SK-N-SH treated with all-trans-retinoic acid at 6 μM for 48 hours (cell line): ENCODE data around the gene MBOAT2.

Experiments used
- ATAC-seq: fragments of 200-7000 bp; cut with Tn5 transposase; 3 replicates; pipeline ENCODE4 v1.9.1; 2020; ENCODE audit warnings: mild to moderate bottlenecking, moderate library complexity
- ARNTL ChIP-seq: fragments of 450-650 bp; formaldehyde crosslinking; IDR thresholded peaks from 2 replicates; pipeline ENCODE4 v1.5.0; 2020; ENCODE audit warnings: low read depth, mild to moderate bottlenecking, moderate library complexity, borderline replicate concordance
- BACH2 ChIP-seq: fragments of 250-450 bp; sonication (Bioruptor Pico); IDR thresholded peaks from 2 replicates; pipeline ENCODE4 v1.9.0; 2021; ENCODE audit warnings: mild to moderate bottlenecking, borderline replicate concordance
- CSDC2 ChIP-seq: fragments of 250-450 bp; sonication (Bioruptor Pico); IDR thresholded peaks from 2 replicates; pipeline ENCODE4 v1.5.0; 2020; ENCODE audit warnings: mild to moderate bottlenecking, moderate library complexity
- ESRRG ChIP-seq: fragments of 250-450 bp; sonication (Bioruptor Pico); IDR thresholded peaks from 2 replicates; pipeline ENCODE4 v1.6.1; 2021; ENCODE audit warnings: mild to moderate bottlenecking
- GLIS3 ChIP-seq: fragments of 250-450 bp; sonication (Bioruptor Pico); IDR thresholded peaks from 2 replicates; pipeline ENCODE4 v1.5.0; 2020; ENCODE audit warnings: mild to moderate bottlenecking, moderate library complexity
- ISL1 ChIP-seq: fragments of 250-450 bp; sonication (Bioruptor Pico); IDR thresholded peaks from 2 replicates; pipeline ENCODE4 v2.1.2; 2022; ENCODE audit warnings: mild to moderate bottlenecking, moderate library complexity
- OSR1 ChIP-seq: fragments of 250-450 bp; sonication (Bioruptor Pico); IDR thresholded peaks from 2 replicates; pipeline ENCODE4 v1.8.0; 2022; ENCODE audit warnings: moderate library complexity, mild to moderate bottlenecking, inconsistent platforms
- PPARA ChIP-seq: fragments of 250-450 bp; sonication (Bioruptor Pico); IDR thresholded peaks from 2 replicates; pipeline ENCODE4 v1.5.0; 2020; ENCODE audit warnings: mild to moderate bottlenecking, borderline replicate concordance
- RARB ChIP-seq: fragments of 250-450 bp; sonication (Bioruptor Pico); IDR thresholded peaks from 2 replicates; pipeline ENCODE4 v1.8.0; 2021; ENCODE audit warnings: mild to moderate bottlenecking, moderate library complexity
- SNAI2 ChIP-seq: fragments of 250-450 bp; sonication (Bioruptor Pico); IDR thresholded peaks from 2 replicates; pipeline ENCODE4 v1.5.0; 2020; ENCODE audit warnings: mild to moderate bottlenecking, moderate library complexity
- TCF4 ChIP-seq: fragments of 250-450 bp; sonication (Bioruptor Pico); IDR thresholded peaks from 2 replicates; pipeline ENCODE4 v1.8.0; 2021; ENCODE audit warnings: mild to moderate bottlenecking, moderate library complexity, borderline replicate concordance
- TOX ChIP-seq: fragments of 250-450 bp; sonication (Bioruptor Pico); IDR thresholded peaks from 2 replicates; pipeline ENCODE4 v1.8.0; 2021; ENCODE audit warnings: mild to moderate bottlenecking, moderate library complexity, borderline replicate concordance
- ZC3H10 ChIP-seq: fragments of 250-450 bp; sonication (Bioruptor Pico); IDR thresholded peaks from 2 replicates; pipeline ENCODE4 v1.5.1; 2021; ENCODE audit warnings: mild to moderate bottlenecking, moderate library complexity
- ZFP3 ChIP-seq: fragments of 250-450 bp; sonication (Bioruptor Pico); IDR thresholded peaks from 2 replicates; pipeline ENCODE4 v1.5.0; 2020; ENCODE audit warnings: mild to moderate bottlenecking, moderate library complexity
- ZFP30 ChIP-seq: fragments of 450-650 bp; formaldehyde crosslinking; IDR thresholded peaks from 2 replicates; pipeline ENCODE4 v1.5.0; 2022; ENCODE audit warnings: mild to moderate bottlenecking, moderate library complexity
- ZNF565 ChIP-seq: fragments of 450-650 bp; formaldehyde crosslinking; conservative IDR thresholded peaks from 2 replicates; pipeline ENCODE4 v1.5.0; 2020; ENCODE audit warnings: low read depth, mild to moderate bottlenecking, moderate library complexity
- ZNF70 ChIP-seq: fragments of 450-650 bp; formaldehyde crosslinking; IDR thresholded peaks from 2 replicates; pipeline ENCODE4 v1.5.0; 2020; ENCODE audit warnings: mild to moderate bottlenecking, moderate library complexity
- ZNF8 ChIP-seq: fragments of 450-650 bp; formaldehyde crosslinking; IDR thresholded peaks from 2 replicates; pipeline ENCODE4 v1.5.0; 2020; ENCODE audit warnings: mild to moderate bottlenecking, moderate library complexity
- TF ChIP-seq, protein P1 (sequence below): fragments of 250-450 bp; sonication (Bioruptor Pico); IDR thresholded peaks from 2 replicates; pipeline ENCODE4 v1.8.0; 2021; ENCODE audit warnings: low read depth, mild to moderate bottlenecking, moderate library complexity, borderline replicate concordance
- TF ChIP-seq, protein P2 (sequence below): fragments of 250-450 bp; sonication (Bioruptor Pico); IDR thresholded peaks from 2 replicates; pipeline ENCODE4 v1.5.0; 2020; ENCODE audit warnings: mild to moderate bottlenecking, moderate library complexity
- TF ChIP-seq, protein P3 (sequence below): fragments of 250-450 bp; sonication (Bioruptor Pico); IDR thresholded peaks from 2 replicates; pipeline ENCODE4 v1.5.1; 2021; ENCODE audit warnings: mild to moderate bottlenecking, moderate library complexity
- TF ChIP-seq, protein P4 (sequence below): fragments of 250-450 bp; sonication (Bioruptor Pico); IDR thresholded peaks from 2 replicates; pipeline ENCODE4 v1.5.1; 2020; ENCODE audit warnings: low read depth, mild to moderate bottlenecking, moderate library complexity
- TF ChIP-seq, protein P5 (sequence below): fragments of 250-450 bp; sonication (Bioruptor Pico); IDR thresholded peaks from 2 replicates; pipeline ENCODE4 v1.8.0; 2020; ENCODE audit warnings: mild to moderate bottlenecking, moderate library complexity, borderline replicate concordance

The MBOAT2 gene

DNA sequence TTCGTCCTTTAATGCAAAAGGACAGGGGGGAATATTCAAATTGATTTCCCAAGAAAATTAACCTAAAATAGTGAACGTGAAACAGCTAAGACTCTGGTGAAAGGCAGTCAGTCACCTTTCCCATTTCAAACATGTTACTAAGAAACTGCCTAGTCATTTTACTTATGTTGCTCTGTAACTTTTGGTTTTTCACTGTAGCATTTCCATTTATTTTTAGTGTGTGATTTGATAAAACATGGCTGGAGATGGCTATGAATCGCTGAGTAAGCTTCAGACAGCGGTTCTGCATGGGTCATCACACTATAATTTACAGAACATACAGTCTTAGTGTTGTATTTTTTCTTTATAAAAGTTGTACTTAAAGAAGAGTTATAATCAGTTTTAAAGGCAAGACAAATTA lies 150.1 kb downstream of the MBOAT2 start:
- no peak for TF ChIP-seq SNAI2
- no peak for TF ChIP-seq ESRRG
- no peak for TF ChIP-seq TCF4 (CRISPR knock-in tag)
- TF ChIP-seq ZNF8 (CRISPR knock-in tag) = no peak
- TF ChIP-seq GLIS3 (CRISPR knock-in tag) = no peak
- TF ChIP-seq, protein P1, sequence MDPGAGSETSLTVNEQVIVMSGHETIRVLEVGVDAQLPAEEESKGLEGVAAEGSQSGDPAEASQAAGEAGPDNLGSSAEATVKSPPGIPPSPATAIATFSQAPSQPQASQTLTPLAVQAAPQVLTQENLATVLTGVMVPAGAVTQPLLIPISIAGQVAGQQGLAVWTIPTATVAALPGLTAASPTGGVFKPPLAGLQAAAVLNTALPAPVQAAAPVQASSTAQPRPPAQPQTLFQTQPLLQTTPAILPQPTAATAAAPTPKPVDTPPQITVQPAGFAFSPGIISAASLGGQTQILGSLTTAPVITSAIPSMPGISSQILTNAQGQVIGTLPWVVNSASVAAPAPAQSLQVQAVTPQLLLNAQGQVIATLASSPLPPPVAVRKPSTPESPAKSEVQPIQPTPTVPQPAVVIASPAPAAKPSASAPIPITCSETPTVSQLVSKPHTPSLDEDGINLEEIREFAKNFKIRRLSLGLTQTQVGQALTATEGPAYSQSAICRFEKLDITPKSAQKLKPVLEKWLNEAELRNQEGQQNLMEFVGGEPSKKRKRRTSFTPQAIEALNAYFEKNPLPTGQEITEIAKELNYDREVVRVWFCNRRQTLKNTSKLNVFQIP (CRISPR knock-in tag) = no peak
- no peak for TF ChIP-seq ZC3H10 (CRISPR knock-in tag)
- TF ChIP-seq BACH2 (CRISPR knock-in tag) = no peak
- TF ChIP-seq, protein P2, sequence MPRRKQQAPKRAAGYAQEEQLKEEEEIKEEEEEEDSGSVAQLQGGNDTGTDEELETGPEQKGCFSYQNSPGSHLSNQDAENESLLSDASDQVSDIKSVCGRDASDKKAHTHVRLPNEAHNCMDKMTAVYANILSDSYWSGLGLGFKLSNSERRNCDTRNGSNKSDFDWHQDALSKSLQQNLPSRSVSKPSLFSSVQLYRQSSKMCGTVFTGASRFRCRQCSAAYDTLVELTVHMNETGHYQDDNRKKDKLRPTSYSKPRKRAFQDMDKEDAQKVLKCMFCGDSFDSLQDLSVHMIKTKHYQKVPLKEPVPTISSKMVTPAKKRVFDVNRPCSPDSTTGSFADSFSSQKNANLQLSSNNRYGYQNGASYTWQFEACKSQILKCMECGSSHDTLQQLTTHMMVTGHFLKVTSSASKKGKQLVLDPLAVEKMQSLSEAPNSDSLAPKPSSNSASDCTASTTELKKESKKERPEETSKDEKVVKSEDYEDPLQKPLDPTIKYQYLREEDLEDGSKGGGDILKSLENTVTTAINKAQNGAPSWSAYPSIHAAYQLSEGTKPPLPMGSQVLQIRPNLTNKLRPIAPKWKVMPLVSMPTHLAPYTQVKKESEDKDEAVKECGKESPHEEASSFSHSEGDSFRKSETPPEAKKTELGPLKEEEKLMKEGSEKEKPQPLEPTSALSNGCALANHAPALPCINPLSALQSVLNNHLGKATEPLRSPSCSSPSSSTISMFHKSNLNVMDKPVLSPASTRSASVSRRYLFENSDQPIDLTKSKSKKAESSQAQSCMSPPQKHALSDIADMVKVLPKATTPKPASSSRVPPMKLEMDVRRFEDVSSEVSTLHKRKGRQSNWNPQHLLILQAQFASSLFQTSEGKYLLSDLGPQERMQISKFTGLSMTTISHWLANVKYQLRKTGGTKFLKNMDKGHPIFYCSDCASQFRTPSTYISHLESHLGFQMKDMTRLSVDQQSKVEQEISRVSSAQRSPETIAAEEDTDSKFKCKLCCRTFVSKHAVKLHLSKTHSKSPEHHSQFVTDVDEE = no peak
- no peak for TF ChIP-seq ZNF565 (CRISPR knock-in tag)
- TF ChIP-seq ZFP3 (CRISPR knock-in tag) = no peak
- TF ChIP-seq, protein P3, sequence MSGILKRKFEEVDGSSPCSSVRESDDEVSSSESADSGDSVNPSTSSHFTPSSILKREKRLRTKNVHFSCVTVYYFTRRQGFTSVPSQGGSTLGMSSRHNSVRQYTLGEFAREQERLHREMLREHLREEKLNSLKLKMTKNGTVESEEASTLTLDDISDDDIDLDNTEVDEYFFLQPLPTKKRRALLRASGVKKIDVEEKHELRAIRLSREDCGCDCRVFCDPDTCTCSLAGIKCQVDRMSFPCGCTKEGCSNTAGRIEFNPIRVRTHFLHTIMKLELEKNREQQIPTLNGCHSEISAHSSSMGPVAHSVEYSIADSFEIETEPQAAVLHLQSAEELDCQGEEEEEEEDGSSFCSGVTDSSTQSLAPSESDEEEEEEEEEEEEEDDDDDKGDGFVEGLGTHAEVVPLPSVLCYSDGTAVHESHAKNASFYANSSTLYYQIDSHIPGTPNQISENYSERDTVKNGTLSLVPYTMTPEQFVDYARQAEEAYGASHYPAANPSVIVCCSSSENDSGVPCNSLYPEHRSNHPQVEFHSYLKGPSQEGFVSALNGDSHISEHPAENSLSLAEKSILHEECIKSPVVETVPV (CRISPR knock-in tag) = no peak
- no peak for ATAC-seq

DNA sequence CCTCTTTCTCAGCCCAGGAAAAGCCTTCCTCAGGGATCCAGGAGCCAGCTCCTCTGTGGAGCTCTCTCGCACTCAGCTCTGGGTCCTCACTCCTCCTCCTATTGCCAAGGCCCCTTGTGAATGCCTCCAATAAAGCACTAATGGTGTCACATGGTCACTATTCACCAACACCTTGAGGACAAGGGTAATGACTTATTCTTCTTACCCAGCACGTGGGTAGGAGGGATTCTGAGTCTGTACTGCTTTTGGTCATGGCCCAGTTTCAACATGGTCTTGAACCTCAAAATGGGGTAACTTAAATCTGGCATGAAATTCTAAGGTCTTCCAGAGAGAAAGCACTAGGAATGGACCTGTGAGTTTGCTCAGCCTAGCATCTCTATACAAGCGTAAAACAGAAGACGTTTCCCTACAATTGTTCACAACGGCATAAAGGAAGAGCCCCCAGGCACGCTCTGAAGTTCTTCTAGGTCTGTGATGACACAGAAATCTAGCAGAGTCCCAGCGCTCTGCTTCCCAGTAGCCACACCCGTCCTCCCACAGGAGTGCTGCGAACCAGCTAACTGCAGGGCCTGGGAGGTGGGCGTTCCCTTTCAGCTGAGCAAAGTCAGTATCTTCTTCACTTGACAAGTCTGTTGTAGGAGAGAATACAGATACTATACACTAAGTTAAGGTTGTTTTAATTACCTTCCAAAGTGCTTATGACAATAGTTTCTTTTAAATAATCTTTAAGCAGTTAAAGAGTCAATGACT lies 151.5 kb downstream of the MBOAT2 start:
- ATAC-seq = no peak
- no peak for TF ChIP-seq RARB (CRISPR knock-in tag)
- TF ChIP-seq OSR1 (CRISPR knock-in tag) = no peak
- no peak for TF ChIP-seq ZNF565 (CRISPR knock-in tag)
- TF ChIP-seq CSDC2 = no peak
- TF ChIP-seq ZC3H10 (CRISPR knock-in tag) = no peak
- no peak for TF ChIP-seq ISL1 (CRISPR knock-in tag)
- TF ChIP-seq ZFP30 (CRISPR knock-in tag) = no peak
- no peak for TF ChIP-seq SNAI2
- no peak for TF ChIP-seq ZFP3 (CRISPR knock-in tag)
- no peak for TF ChIP-seq PPARA
- no peak for TF ChIP-seq TOX (CRISPR knock-in tag)
- TF ChIP-seq, protein P3 (CRISPR knock-in tag) = no peak
- TF ChIP-seq ZNF8 (CRISPR knock-in tag) = no peak

DNA sequence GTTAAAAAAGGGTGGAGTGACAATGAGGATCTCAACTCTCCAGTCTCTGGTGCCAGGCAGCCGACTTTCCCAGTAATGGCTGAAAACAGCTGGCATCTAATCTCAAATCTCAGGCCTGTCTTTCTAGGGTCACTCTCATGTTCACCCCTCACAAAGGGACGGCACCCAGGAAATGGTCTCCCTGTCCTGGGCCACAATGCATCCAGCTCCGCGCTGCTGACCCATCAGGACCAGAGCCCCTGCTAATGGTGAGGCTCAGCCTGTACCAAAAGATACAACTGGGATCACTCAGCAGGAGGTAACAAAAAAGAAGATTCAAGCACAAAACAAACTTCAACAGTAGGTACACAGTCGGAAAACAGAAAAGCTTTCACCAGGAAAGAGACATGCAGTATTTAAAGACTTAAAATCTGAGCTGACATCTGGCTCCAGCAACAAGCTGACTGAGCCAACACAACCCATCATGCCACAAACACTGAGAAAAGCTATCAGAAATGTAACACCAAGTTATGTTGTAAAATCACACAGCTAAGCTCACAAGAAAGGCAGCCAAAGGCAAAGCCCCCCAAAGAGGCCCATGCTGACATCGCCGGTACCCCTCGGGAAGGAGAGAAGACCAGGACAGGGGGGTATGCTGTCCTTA lies 152.5 kb downstream of the MBOAT2 start:
- TF ChIP-seq, protein P4, sequence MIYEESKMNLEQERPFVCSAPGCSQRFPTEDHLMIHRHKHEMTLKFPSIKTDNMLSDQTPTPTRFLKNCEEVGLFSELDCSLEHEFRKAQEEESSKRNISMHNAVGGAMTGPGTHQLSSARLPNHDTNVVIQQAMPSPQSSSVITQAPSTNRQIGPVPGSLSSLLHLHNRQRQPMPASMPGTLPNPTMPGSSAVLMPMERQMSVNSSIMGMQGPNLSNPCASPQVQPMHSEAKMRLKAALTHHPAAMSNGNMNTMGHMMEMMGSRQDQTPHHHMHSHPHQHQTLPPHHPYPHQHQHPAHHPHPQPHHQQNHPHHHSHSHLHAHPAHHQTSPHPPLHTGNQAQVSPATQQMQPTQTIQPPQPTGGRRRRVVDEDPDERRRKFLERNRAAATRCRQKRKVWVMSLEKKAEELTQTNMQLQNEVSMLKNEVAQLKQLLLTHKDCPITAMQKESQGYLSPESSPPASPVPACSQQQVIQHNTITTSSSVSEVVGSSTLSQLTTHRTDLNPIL (CRISPR knock-in tag) = no peak
- TF ChIP-seq ISL1 (CRISPR knock-in tag) = no peak
- TF ChIP-seq GLIS3 (CRISPR knock-in tag) = no peak
- no peak for TF ChIP-seq TCF4 (CRISPR knock-in tag)
- TF ChIP-seq ZNF8 (CRISPR knock-in tag) = no peak
- TF ChIP-seq TOX (CRISPR knock-in tag) = no peak
- TF ChIP-seq, protein P5, sequence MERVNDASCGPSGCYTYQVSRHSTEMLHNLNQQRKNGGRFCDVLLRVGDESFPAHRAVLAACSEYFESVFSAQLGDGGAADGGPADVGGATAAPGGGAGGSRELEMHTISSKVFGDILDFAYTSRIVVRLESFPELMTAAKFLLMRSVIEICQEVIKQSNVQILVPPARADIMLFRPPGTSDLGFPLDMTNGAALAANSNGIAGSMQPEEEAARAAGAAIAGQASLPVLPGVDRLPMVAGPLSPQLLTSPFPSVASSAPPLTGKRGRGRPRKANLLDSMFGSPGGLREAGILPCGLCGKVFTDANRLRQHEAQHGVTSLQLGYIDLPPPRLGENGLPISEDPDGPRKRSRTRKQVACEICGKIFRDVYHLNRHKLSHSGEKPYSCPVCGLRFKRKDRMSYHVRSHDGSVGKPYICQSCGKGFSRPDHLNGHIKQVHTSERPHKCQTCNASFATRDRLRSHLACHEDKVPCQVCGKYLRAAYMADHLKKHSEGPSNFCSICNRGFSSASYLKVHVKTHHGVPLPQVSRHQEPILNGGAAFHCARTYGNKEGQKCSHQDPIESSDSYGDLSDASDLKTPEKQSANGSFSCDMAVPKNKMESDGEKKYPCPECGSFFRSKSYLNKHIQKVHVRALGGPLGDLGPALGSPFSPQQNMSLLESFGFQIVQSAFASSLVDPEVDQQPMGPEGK (CRISPR knock-in tag) = no peak
- no peak for TF ChIP-seq ZFP30 (CRISPR knock-in tag)
- no peak for TF ChIP-seq ESRRG
- no peak for TF ChIP-seq ZNF565 (CRISPR knock-in tag)
- no peak for TF ChIP-seq ARNTL (CRISPR knock-in tag)
- no peak for TF ChIP-seq BACH2 (CRISPR knock-in tag)
- no peak for TF ChIP-seq ZNF70 (CRISPR knock-in tag)
- TF ChIP-seq, all 23 proteins: peak for 0
- no peak for ATAC-seq
